IgD-negative memory B cell (primary cell): ENCODE results near the gene ABHD17A. TPM values are rescaled to one million over a fixed set of nuclear protein-coding genes. Genes with fewer than 3 reads are reported as not detected.

Experiments used
- H3K27ac Mint-ChIP-seq, 3 donors: one replicate each; pipeline ENCODE4 v1.8.0; 2020 to 2022; ENCODE audit warnings: mild to moderate bottlenecking in 3 of 3, mixed read lengths in 3 of 3, moderate library complexity in 1 of 3
- H3K27me3 Mint-ChIP-seq: one replicate; pipeline ENCODE4 v1.8.0; 2021; ENCODE audit warnings: mixed read lengths
- H3K36me3 Mint-ChIP-seq: one replicate; pipeline ENCODE4 v1.8.0; 2020; ENCODE audit warnings: mild to moderate bottlenecking, mixed read lengths
- H3K4me1 Mint-ChIP-seq, 3 donors: one replicate each; pipeline ENCODE4 v1.8.0; 2020 to 2022; ENCODE audit warnings: mixed read lengths in 3 of 3, mild to moderate bottlenecking in 1 of 3
- H3K4me3 Mint-ChIP-seq, 4 donors: one replicate each; pipeline ENCODE4 v1.8.0; 2020 to 2022; ENCODE audit warnings: mild to moderate bottlenecking in 4 of 4, mixed read lengths in 4 of 4, moderate library complexity in 3 of 4
- H3K9me3 Mint-ChIP-seq, 3 donors: one replicate each; pipeline ENCODE4 v1.8.0; 2020 to 2021; ENCODE audit warnings: mixed read lengths in 3 of 3, mild to moderate bottlenecking in 1 of 3
- polyA plus RNA-seq: library from polyadenylated mRNA; unstranded; fragments of 300-500 nt; fragmentation: Illumina TruSeq; gene quantifications from one replicate; pipeline ENCODE4 v1.2.3, GENCODE V29; 2021

Gene ABHD17A
- polyA plus RNA-seq, 1 donor from 2014 or later, result 107 TPM

- Mint-ChIP-seq H3K27me3 (no peaks in the 10 kb centered on the region), H3K4me3 (peak overlapping the region in 1 of 4 donors; percentile 74), H3K9me3 (no peaks in the 10 kb centered on the region), H3K4me1 (peaks cover 2 to 10% (median 5%) of the 10 kb centered on the region in 3 donors), H3K36me3 (no peaks in the 10 kb centered on the region), H3K27ac (peak overlapping the region in 1 of 3 donors; percentile 72)
Measured at GRCh38 chr19:1867349-1867724, 18.0 kb downstream of the ABHD17A start.

- Mint-ChIP-seq H3K4me1 (peaks cover 5 to 10% (median 5%) of the 10 kb centered on the region in 3 donors), H3K27me3 (no peaks in the 10 kb centered on the region), H3K4me3 (peak overlapping the region in 1 of 4 donors; percentile 53), H3K27ac (peak overlapping the region in 1 of 3 donors; percentile 72), H3K36me3 (no peaks in the 10 kb centered on the region), H3K9me3 (no peaks in the 10 kb centered on the region)
Measured at GRCh38 chr19:1866693-1867348, 18.5 kb downstream of the ABHD17A start.

GRCh38 chr19:1865172-1866010, 19.9 kb downstream of the ABHD17A start:
- peak overlapping the region; percentile 59 to 94 (median 80) for H3K27ac Mint-ChIP-seq
- H3K4me1 Mint-ChIP-seq, result peaks cover 8 to 17% (median 12%) of the 10 kb centered on the region in 3 donors
- H3K27me3 Mint-ChIP-seq, result no peaks in the 10 kb centered on the region
- H3K9me3 Mint-ChIP-seq, result no peaks in the 10 kb centered on the region
- H3K36me3 Mint-ChIP-seq, result no peaks in the 10 kb centered on the region
- peak overlapping the region; percentile 82 to 93 (median 88) for H3K4me3 Mint-ChIP-seq

GRCh38 chr19:1864480-1865171, 20.7 kb downstream of the ABHD17A start:
- no peaks in the 10 kb centered on the region for H3K9me3 Mint-ChIP-seq
- peak overlapping the region; percentile 82 to 97 (median 91) for H3K4me3 Mint-ChIP-seq

GRCh38 chr19:1863638-1864479, 21.4 kb downstream of the ABHD17A start:
- H3K9me3 Mint-ChIP-seq, result no peaks in the 10 kb centered on the region
- H3K36me3 Mint-ChIP-seq, result no peaks in the 10 kb centered on the region
- no peaks in the 10 kb centered on the region for H3K27me3 Mint-ChIP-seq
- peak overlapping the region; percentile 80 to 94 (median 92) for H3K27ac Mint-ChIP-seq
- peaks cover 12 to 19% (median 12%) of the 10 kb centered on the region in 3 donors for H3K4me1 Mint-ChIP-seq
- peak overlapping the region; percentile 82 to 97 (median 91) for H3K4me3 Mint-ChIP-seq

More at GRCh38 chr19:1864480-1865171, 20.7 kb downstream of the ABHD17A start:
- Mint-ChIP-seq H3K4me1 (peaks cover 9 to 17% (median 12%) of the 10 kb centered on the region in 3 donors), H3K36me3 (no peaks in the 10 kb centered on the region), H3K27ac (peak overlapping the region; percentile 80 to 94 (median 92)), H3K27me3 (no peaks in the 10 kb centered on the region)

- peak within 1 kb of the TSS; percentile 97 to 100 (median 99) for H3K27ac Mint-ChIP-seq
- H3K36me3 Mint-ChIP-seq, result no peaks in the 10 kb centered on the region
- peak within 1 kb of the TSS; percentile 91 to 99 (median 98) for H3K4me3 Mint-ChIP-seq
- no peaks in the 10 kb centered on the region for H3K9me3 Mint-ChIP-seq
- H3K4me1 Mint-ChIP-seq, result peaks cover 12 to 20% (median 12%) of the 10 kb centered on the region in 3 donors
- H3K27me3 Mint-ChIP-seq, result no peaks in the 10 kb centered on the region
Measured at GRCh38 chr19:1863328-1863637, 22.0 kb downstream of the ABHD17A start, which contains the start of gene KLF16. KLF16 (minus strand) TSS chr19:1863579; CDS start chr19:1863497, 82 bp downstream.

- H3K36me3 Mint-ChIP-seq, result no peaks in the 10 kb centered on the region
- H3K27ac Mint-ChIP-seq, result peak overlapping the region; percentile 97 to 100 (median 99)
- H3K9me3 Mint-ChIP-seq, result no peaks in the 10 kb centered on the region
- peaks cover 12 to 16% (median 14%) of the 10 kb centered on the region in 3 donors for H3K4me1 Mint-ChIP-seq
- H3K4me3 Mint-ChIP-seq, result peak overlapping the region; percentile 91 to 99 (median 98)
- no peaks in the 10 kb centered on the region for H3K27me3 Mint-ChIP-seq
Measured at GRCh38 chr19:1862424-1863327, 22.6 kb downstream of the ABHD17A start.

- H3K27ac Mint-ChIP-seq, result peak overlapping the region; percentile 97 to 100 (median 99)
- peak overlapping the region; percentile 91 to 99 (median 98) for H3K4me3 Mint-ChIP-seq
- H3K27me3 Mint-ChIP-seq, result no peaks in the 10 kb centered on the region
- peaks cover 10 to 16% (median 12%) of the 10 kb centered on the region in 3 donors for H3K4me1 Mint-ChIP-seq
- H3K36me3 Mint-ChIP-seq, result no peaks in the 10 kb centered on the region
- H3K9me3 Mint-ChIP-seq, result no peaks in the 10 kb centered on the region
Measured at GRCh38 chr19:1862068-1862423, 23.2 kb downstream of the ABHD17A start.

GRCh38 chr19:1861599-1862031, 23.7 kb downstream of the ABHD17A start:
- Mint-ChIP-seq H3K9me3 (no peaks in the 10 kb centered on the region), H3K4me3 (peak overlapping the region; percentile 91 to 99 (median 98)), H3K27me3 (no peaks in the 10 kb centered on the region), H3K4me1 (peaks cover 10 to 16% (median 12%) of the 10 kb centered on the region in 3 donors), H3K27ac (peak overlapping the region; percentile 90 to 100 (median 97)), H3K36me3 (no peaks in the 10 kb centered on the region)

- H3K27ac Mint-ChIP-seq, result peak overlapping the region; percentile 83 to 100 (median 90)
- H3K4me3 Mint-ChIP-seq, result peak overlapping the region; percentile 86 to 99 (median 94)
- H3K36me3 Mint-ChIP-seq, result no peaks in the 10 kb centered on the region
- H3K27me3 Mint-ChIP-seq, result no peaks in the 10 kb centered on the region
- H3K9me3 Mint-ChIP-seq, result no peaks in the 10 kb centered on the region
- peaks cover 11 to 16% (median 12%) of the 10 kb centered on the region in 3 donors for H3K4me1 Mint-ChIP-seq
Measured at GRCh38 chr19:1860821-1861598, 24.3 kb downstream of the ABHD17A start.

GRCh38 chr19:1860042-1860775, 25.1 kb downstream of the ABHD17A start:
- Mint-ChIP-seq H3K27ac (peak overlapping the region in 2 of 3 donors; percentile 16 to 100), H3K36me3 (no peaks in the 10 kb centered on the region), H3K27me3 (no peaks in the 10 kb centered on the region), H3K4me3 (peak overlapping the region in 1 of 4 donors; percentile 99), H3K9me3 (no peaks in the 10 kb centered on the region), H3K4me1 (peaks cover 12 to 17% (median 15%) of the 10 kb centered on the region in 3 donors)

- no peaks in the 10 kb centered on the region for H3K27me3 Mint-ChIP-seq
- peaks cover 12 to 21% (median 19%) of the 10 kb centered on the region in 3 donors for H3K4me1 Mint-ChIP-seq
- H3K4me3 Mint-ChIP-seq, result peak overlapping the region; percentile 37 to 86 (median 60)
- H3K36me3 Mint-ChIP-seq, result no peaks in the 10 kb centered on the region
- H3K9me3 Mint-ChIP-seq, result no peaks in the 10 kb centered on the region
- peak overlapping the region in 2 of 3 donors; percentile 90 to 94 for H3K27ac Mint-ChIP-seq
Measured at GRCh38 chr19:1859331-1859781, 25.9 kb downstream of the ABHD17A start.
